MCF 10A (cell line): ENCODE data around the gene NPM3. TPM values are rescaled to one million over a fixed set of nuclear protein-coding genes. Genes with fewer than 3 reads are reported as not detected.

Source experiments
- BruUV-seq: library from RNA; stranded (reverse); fragments of 400-500 nt; replicated peaks from 2 replicates; lab custom pipeline; 2021; lab: Mats Ljungman, UMichigan
- CTCF ChIA-PET: fragments of 300-600 bp; sonication (Branson Sonifier 250); formaldehyde crosslinking; extraction: SDS; loops from one replicate; lab custom pipeline; 2021; ENCODE audit warnings: antibody characterized with exemption, inconsistent platforms; lab: Yijun Ruan, JAX
- POLR2A ChIA-PET: fragments of 300-600, 350-650 bp; sonication (Branson Sonifier 250); formaldehyde crosslinking; extraction: SDS; loops from one replicate; lab custom pipeline; 2020; ENCODE audit warnings: antibody characterized with exemption, inconsistent platforms; lab: Yijun Ruan, JAX
- DNase-seq: peaks from one replicate; pipeline ENCODE4 v3.0.0-alpha.2; 2018; ENCODE audit not compliant: unreplicated experiment
- H3K27ac Mint-ChIP-seq: one replicate; pipeline ENCODE4 v1.8.0; 2022; ENCODE audit warnings: mild to moderate bottlenecking, low read depth, mixed read lengths; ENCODE audit not compliant: unreplicated experiment
- H3K27me3 Mint-ChIP-seq: one replicate; pipeline ENCODE4 v1.8.0; 2022; ENCODE audit warnings: mixed read lengths; ENCODE audit not compliant: insufficient read depth, unreplicated experiment
- H3K36me3 Mint-ChIP-seq: one replicate; pipeline ENCODE4 v1.8.0; 2022; ENCODE audit warnings: mild to moderate bottlenecking, moderate library complexity, mixed read lengths; ENCODE audit not compliant: insufficient read depth, unreplicated experiment
- H3K4me1 Mint-ChIP-seq: one replicate; pipeline ENCODE4 v1.8.0; 2022; ENCODE audit warnings: mixed read lengths; ENCODE audit not compliant: insufficient read depth, unreplicated experiment
- H3K4me3 Mint-ChIP-seq: one replicate; pipeline ENCODE4 v1.8.0; 2022; ENCODE audit warnings: mild to moderate bottlenecking, moderate library complexity, mixed read lengths; ENCODE audit not compliant: unreplicated experiment
- H3K9me3 Mint-ChIP-seq: one replicate; pipeline ENCODE4 v1.8.0; 2022; ENCODE audit warnings: mixed read lengths; ENCODE audit not compliant: unreplicated experiment
- intact Hi-C: fragments of 100-400 bp; cut with micrococcal nuclease; formaldehyde crosslinking; loops from 2 replicates; pipeline ENCODE4 v1.14.1; 2022
- total RNA-seq: library from RNA; stranded (reverse); gene quantifications from 2 replicates; pipeline ENCODE4 v1.2.3, GENCODE V29; 2022
- TF ChIP-seq, protein P1 (sequence below): fragments of 200-600 bp; IDR thresholded peaks from one replicate; pipeline ENCODE4 v1.8.0; 2022; ENCODE audit warnings: antibody characterized with exemption, mild to moderate bottlenecking; ENCODE audit not compliant: unreplicated experiment

The NPM3 gene
- total RNA-seq, 1 experiment from 2014 or later: 163 TPM

DNA sequence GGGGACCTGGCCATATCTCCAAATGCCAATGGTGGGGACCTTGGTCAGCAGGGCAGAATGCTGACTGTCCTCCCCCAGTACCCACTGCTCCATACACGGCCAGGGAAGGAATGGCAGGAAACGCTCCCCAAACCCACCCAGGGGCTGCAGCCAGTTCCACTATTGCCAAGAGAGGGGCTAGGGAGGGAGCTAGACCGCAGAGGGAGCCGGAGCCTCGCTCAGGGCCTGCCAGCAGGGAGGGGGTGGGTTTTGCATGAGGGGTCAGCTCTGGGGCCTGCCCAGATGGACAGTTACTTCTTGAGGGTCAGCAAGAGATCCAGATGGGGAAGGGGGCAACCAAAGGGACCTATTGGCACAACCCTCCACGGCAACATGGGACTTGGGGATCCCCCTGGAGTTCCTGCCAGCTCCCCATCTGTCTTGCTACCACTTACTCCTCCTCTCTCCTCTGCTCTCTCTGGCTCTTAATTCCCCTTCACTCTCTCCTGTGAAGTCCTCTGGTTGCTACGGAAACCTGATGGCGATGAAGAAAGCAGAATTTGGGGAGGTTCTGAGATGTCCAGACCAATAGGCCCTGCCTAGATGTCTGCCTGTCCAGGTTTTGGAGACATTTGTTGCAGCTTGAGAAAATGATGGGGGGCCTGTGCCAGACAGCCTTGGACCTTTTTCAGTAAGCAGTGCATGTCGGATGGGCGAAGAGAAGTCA lies 20.0 kb downstream of the NPM3 start:
- intact Hi-C loops: no loop called here
- no TSS peak for BruUV-seq
- Mint-ChIP-seq H3K4me1 (no peaks in the 10 kb centered on the region), H3K36me3 (no peaks in the 10 kb centered on the region), H3K27ac (no peak overlapping the region), H3K4me3 (no peak overlapping the region), H3K9me3 (no peaks in the 10 kb centered on the region), H3K27me3 (peaks cover 24% of the 10 kb centered on the region)
- ChIA-PET POLR2A (no interaction called here), CTCF (no interaction called here)
- DNase-seq: no peak
- TF ChIP-seq, protein P1, sequence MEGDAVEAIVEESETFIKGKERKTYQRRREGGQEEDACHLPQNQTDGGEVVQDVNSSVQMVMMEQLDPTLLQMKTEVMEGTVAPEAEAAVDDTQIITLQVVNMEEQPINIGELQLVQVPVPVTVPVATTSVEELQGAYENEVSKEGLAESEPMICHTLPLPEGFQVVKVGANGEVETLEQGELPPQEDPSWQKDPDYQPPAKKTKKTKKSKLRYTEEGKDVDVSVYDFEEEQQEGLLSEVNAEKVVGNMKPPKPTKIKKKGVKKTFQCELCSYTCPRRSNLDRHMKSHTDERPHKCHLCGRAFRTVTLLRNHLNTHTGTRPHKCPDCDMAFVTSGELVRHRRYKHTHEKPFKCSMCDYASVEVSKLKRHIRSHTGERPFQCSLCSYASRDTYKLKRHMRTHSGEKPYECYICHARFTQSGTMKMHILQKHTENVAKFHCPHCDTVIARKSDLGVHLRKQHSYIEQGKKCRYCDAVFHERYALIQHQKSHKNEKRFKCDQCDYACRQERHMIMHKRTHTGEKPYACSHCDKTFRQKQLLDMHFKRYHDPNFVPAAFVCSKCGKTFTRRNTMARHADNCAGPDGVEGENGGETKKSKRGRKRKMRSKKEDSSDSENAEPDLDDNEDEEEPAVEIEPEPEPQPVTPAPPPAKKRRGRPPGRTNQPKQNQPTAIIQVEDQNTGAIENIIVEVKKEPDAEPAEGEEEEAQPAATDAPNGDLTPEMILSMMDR: no peak

- POLR2A ChIA-PET: no interaction called here
Observed at GRCh38 chr10:101762736-101763135, 20.5 kb downstream of the NPM3 start.

DNA sequence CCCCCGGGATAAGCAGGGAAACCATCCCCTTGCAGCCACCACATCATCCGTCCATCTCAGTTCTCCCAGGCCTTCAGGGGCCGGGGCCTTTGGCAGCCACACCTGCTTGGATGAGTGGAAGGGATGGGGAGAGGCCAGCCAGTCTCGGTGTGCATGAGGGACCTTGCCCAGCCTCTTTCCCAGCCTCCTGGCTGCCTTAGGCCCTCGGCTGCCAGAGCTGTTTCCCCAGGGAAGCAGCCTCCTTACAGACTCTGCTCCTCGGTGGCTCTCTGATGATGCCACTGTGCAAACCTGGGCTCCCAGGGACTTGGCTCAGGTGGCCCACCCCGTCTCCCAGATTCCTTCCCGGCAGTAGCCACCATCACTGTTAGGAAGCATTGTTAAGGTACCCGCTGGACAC lies 22.0 kb downstream of the NPM3 start:
- H3K27ac Mint-ChIP-seq: no peak overlapping the region
- TF ChIP-seq, protein P1: no peak
- ChIA-PET POLR2A (no interaction called here), CTCF (interaction anchor here (0.7 kb wide), 1 partner anchor 20 kb away, joined by 6 read pairs; no protein-coding TSS in a partner anchor)
- no peak overlapping the region for H3K4me3 Mint-ChIP-seq
- H3K27me3 Mint-ChIP-seq: peaks cover 14% of the 10 kb centered on the region
- no peaks in the 10 kb centered on the region for H3K36me3 Mint-ChIP-seq
- H3K4me1 Mint-ChIP-seq: no peaks in the 10 kb centered on the region
- no TSS peak for BruUV-seq
- H3K9me3 Mint-ChIP-seq: no peaks in the 10 kb centered on the region
- DNase-seq: no peak
- intact Hi-C loops: no loop called here

More at GRCh38 chr10:101762736-101763135, 20.5 kb downstream of the NPM3 start:
- Mint-ChIP-seq H3K9me3 (no peaks in the 10 kb centered on the region), H3K4me1 (no peaks in the 10 kb centered on the region), H3K36me3 (no peaks in the 10 kb centered on the region), H3K27ac (no peak overlapping the region), H3K27me3 (peaks cover 24% of the 10 kb centered on the region), H3K4me3 (no peak overlapping the region)
- intact Hi-C loops: no loop called here
- DNase-seq: no peak
- TF ChIP-seq, protein P1: no peak
- CTCF ChIA-PET: interaction anchor here (0.6 kb wide), 1 partner anchor 18 kb away, joined by 3 read pairs; no protein-coding TSS in a partner anchor
- no TSS peak for BruUV-seq

GRCh38 chr10:101760510-101760909 lies 22.7 kb downstream of the NPM3 start:
- ChIA-PET CTCF (interaction anchor here (0.7 kb wide), 1 partner anchor 21 kb away, joined by 6 read pairs; no protein-coding TSS in a partner anchor), POLR2A (no interaction called here)
- TF ChIP-seq, protein P1: no peak
- H3K4me3 Mint-ChIP-seq: no peak overlapping the region
- no peak for DNase-seq
- no peak overlapping the region for H3K27ac Mint-ChIP-seq
- H3K36me3 Mint-ChIP-seq: no peaks in the 10 kb centered on the region
- H3K4me1 Mint-ChIP-seq: no peaks in the 10 kb centered on the region
- H3K27me3 Mint-ChIP-seq: peaks cover 7% of the 10 kb centered on the region
- BruUV-seq: no TSS peak
- H3K9me3 Mint-ChIP-seq: no peaks in the 10 kb centered on the region
- intact Hi-C loops: no loop called here
